Fibroblast of the conjunctiva (primary cell): Measurements from ENCODE around the gene MAP7.
A peak's percentile ranks its signal among the peaks of the same experiment; 100 is the strongest.
"Not testable (repeated sequence)": the region's sequence is repeated elsewhere in the genome, so short reads cannot be mapped to it uniquely, and the experiment has no call there.

Experiments used
- DNase-seq: peaks from one replicate; pipeline ENCODE4 v3.0.0-alpha.2; 2010; ENCODE audit warnings: low read depth

The MAP7 gene

DNA sequence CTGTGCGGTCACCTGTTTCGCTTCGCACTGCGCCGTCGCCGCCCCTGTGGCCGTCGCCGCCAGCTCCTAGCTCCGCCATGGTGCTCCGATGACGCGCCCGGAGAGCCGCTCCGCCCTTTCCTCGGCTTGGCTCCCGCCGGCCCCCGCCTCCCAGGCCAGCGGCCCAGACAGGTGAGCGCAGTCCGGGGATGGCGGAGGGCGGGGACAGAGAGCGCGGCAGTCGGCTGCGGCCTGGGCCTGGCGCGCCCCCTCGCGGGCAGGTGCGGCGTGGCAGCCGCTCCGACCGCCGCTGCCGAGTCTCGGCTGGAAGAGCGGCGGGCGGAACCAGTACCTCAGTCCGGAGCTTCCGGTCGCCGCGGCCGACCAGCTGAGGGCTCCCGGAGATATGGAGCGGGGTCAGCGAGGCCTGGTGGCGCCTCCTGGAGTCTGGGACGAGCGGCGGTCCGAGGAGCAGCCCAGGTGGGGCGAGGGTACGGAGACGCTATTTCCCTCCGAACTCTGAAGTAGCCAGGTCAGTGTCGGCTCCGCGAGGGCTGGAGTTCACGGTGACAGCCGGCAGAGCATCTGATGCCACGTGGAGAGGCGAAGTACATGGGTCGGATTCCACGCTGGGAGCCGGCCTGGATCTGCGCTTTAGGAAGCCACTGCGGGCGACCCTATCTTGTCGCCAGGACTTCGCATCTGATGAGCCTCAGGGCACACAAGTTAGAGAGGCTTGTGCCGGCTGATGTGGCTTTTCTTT lies at the start of gene MAP7:
MAP7 (minus strand) TSS at position 93 of the 742 bp plus-strand sequence; CDS start at position 79, 14 bp downstream.
- no peak for DNase-seq

DNA sequence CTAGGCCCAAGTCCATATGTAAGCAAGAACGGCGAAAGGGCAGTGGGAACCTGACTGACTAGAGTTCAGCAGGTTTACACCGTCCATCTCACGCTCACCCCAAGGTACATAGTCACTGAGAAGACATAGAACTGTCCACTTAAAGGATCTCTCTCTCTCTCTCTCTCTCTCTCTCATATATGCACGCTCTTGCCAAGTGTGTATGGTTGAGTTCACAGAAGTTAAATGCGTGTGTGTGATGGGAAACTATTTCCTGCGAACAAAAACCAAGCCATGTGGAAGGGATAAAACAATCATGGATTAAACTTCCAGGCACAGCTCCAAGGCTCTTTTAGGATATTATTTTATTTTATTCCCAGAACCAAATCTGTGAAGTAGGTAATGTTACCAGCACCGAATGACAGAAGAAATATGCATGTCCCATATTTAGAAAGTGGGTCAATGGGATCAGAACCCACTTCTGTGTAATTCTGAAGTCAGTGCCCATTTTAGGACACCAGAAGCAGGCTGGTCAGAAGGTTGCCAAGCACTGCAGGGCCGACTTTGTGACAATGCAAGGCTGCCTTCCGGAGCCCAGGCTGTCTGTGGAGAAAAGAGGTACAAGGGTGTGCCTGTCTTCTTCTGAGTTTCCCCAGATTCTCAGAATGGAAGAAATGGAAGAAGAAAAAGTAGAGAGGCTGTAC lies 49.2 kb upstream of the MAP7 start:
- DNase-seq, result no peak

DNA sequence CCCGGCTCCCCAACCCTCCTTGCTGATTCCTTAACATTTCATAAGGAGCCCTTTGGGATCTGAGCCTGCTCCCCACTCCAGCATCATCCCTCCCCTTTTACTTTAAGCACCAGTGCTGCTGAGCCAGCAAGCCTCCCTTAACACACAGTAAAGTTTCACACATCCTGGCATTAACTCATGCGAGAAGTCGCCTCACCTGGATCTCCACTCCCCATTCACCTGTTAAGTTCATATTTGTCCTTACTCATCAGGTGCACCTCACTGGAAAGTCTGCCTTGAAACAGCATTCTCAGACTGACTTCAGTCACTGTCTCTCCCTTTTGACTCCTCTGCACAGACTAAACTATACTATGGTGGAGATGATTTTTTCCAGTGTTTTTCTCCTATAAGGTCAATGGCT lies 47.8 kb upstream of the MAP7 start:
- no peak for DNase-seq

DNA sequence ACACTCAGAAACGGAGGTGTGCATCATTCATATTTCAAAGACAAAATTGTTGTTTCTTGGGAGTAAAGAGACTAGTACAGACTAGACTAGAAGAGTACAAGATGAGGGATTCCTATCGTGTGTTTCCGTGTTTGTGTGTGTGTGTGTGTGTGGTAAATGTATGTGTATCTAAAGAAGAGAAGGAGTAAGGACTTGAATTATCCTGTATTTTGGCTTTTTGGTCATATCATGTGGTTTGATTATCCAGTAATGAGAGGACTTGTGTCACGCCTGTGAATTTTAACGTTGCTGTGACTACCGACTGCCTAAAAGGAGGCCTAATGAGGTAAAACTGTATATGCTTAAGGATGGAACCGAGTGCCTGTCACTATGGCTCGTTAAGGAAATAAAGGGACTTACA lies 44.4 kb upstream of the MAP7 start:
- DNase-seq, result no peak

DNA sequence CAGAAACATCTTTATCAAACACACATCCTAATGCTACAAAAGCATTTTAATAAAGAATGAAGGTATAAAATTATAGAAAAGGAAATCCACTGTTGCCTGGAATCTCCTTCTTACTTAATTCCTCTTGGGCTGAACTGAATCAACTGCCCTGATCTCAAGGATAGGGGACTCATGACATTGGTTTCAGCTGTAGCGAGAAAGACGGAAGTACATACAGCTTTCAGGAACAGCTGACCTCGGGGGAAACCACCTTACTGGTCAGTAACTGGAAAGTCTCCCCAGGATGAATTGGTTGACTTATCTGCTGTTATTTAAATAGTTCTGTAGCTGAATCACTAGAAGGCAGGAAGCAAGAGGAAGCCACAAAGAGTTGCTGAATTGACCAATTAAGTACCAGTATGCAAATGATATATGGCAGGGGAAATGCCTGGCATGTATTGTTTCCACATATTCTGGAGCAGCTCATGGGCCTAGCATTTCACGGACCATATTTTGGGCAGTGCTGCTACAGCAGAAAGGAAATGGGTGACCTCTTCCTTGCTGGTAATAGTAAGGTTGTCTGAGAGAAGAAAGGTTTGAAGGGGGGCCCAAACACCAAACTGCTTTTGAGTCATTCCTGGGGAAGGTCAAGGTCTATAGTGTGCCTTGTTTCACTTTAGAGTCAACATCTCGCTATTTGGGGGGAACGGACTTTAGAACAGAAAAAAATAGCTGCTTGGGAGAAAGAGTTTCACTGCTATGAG lies 43.7 kb upstream of the MAP7 start:
- DNase-seq, result peak; percentile 80

DNA sequence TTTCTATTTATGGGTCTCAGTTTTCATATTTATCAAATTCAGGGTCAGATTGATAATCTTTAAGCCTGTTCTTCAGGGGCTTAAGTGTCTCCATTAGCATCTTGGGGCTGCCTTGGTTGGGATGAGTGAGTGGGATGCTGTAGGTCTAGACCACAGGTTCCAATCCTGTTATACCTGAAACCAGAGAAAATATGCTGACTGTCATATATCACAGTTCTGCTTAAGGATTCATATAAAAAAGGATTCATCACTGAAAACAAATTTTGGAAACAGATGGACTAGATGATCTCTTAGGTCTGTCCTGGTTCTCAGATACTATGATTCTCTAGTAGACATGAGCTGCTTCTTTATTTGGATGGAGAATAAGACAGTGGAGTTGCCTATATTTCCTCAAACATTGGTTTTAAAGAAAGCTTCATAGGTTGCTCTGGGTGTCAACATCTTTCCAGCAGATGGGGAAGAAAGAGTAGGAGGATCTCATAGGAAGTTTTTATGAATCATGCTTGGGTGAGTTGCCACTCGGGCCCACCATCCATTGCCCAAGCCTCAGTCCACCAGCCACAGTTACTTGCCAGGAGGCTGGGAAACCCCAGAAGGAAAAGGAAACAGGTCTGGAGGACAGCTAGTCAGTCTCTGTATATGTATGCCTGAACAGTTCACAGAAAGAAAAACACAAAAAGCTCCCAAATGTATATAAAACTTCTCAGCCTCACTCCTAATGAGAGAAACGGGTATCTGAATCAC lies 42.9 kb upstream of the MAP7 start:
- DNase-seq, result no peak

DNA sequence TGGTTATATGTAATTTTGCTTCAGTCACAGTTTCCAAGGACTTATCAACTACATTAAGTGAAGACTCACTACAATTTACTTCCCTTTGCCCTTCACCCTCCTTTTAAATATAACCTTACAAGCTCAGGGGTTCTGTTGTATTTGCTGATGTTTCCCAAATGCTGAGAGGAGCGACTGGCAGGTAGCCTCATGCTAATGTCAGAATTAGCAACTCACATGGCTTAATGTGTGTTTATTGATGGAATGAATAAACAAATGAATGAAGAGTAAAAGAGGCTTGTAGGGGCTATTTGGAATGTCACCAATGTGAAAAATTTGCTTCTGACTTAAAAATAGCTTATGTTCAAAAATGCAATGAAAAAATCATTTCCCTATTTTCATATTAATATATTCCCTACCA lies 41.4 kb upstream of the MAP7 start:
- DNase-seq, result no peak

DNA sequence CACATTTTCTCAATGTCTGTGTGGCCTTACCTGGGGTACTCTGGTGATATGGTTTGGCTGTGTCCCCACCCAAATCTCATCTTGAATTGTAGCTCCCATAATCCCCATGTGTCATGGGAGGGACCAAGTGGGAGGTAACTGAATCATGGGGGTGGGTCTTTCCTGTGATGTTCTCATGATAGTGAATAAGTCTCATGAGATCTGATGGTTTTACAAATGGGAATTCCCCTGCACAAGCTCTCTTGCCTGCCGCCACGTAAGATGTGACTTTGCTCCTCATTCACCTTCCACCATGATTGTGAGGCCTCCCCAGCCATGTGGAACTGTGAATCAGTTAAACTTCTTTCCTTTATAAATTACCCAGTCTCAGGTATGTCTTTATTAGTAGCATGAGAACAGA lies 40.6 kb upstream of the MAP7 start:
- not testable (repeated sequence) for DNase-seq

DNA sequence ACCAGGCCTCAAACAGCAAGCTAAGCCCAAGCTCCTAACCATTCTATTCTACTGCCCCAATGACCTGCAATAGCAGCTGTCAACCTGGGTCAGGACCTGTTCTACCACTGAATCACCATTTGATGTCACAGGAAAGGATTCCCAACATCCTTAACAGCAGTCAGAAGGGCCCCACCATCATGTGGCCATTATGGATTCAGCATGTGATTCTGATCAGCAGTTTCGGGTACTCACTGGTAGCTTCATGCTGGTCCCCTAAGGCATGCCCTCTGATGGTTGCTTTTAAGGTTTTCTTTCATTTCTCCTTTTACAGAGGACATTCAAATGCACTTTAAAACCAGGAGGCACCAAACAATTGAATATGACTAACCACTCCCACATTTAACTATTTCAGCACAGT lies 37.3 kb upstream of the MAP7 start:
- DNase-seq, result no peak

DNA sequence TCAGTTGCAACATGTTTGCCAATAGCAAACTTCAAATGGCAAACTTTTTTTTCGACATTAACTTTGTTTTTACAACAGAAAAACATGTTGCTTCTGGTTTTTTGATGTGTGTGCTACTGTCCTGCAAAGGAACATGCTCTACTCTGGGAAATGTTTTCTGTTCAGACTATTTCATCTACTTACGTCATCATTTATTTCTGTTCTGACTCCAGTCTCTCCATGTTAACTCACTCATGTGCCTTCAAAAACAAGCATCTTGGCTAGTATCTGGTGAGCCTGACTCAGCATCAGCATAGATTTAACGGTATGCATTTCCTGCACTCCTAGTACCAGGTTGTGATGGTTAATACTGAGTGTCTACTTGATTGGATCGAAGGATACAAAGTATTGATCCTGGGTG lies 36.1 kb upstream of the MAP7 start:
- DNase-seq, result peak; percentile 87

DNA sequence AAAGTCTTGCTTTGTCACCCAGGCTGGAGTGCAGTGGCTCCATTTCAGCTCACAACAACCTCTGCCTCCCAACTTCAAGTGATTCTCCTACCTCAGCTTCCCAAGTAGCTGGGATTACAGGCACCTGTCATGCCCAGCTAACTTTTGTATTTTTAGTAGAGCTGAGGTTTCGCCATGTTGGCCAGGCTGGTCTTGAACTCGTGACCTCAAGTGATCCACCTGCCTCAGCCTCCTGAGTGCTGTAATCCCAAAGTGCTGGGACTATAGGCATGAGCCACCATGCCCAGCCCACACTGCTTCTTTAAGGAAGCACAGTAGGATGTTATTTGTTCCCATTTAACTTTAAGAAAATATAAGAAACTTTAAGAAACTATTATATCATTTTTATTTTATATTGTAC lies 35.3 kb upstream of the MAP7 start:
- not testable (repeated sequence) for DNase-seq

DNA sequence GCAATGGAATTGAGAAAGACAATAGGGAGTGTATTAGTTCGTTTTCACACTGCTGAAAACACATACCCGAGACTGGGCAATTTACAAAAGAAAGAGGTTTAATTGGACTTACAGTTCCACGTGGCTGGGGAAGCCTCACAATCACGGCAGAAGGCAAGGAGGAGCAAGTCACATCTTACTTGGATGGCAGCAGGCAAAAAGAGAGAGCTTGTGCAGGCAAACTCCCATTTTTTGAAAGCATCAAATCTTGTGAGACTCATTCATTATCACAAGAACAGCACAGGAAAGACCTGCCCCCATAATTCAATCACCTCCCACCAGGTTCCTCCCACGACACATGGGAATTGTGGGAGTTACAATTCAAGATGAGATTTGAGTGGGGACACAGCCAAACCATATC lies 34.1 kb upstream of the MAP7 start:
- DNase-seq, result not testable (repeated sequence)

DNA sequence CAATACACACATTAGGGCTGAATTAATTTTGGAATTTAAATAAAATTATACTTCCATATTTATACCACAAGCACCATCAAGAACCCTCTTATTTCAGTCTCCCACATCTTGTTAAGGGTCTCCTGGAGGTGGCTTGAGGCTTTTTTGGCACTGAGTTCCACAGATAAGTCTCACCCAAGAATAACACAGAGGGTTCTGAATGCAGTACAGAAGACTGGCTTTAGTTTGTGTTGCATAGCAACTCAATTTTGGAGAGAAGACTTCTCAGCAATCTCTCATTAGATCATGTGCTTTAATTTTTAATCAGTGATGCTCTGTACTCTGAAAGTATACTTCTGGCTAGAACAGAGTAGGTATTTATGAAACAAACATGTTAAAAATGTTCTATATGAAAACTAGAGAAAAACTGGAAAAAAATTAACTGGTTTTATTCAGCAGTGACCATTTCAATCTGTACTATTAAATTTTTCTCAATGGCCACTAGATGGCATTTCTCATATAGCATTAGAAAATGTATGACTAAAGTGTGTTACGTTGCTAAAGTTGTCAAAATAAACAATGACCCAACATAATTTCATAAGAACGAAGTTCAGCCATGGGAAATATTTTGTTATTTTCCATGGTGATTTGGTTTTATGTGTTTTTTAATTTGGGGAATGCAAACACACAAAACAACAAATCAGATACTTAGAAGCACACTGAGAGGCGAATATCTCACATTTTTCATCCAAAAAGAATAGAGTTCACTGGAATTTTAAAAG lies 32.7 kb upstream of the MAP7 start:
- peak; percentile 84 for DNase-seq

DNA sequence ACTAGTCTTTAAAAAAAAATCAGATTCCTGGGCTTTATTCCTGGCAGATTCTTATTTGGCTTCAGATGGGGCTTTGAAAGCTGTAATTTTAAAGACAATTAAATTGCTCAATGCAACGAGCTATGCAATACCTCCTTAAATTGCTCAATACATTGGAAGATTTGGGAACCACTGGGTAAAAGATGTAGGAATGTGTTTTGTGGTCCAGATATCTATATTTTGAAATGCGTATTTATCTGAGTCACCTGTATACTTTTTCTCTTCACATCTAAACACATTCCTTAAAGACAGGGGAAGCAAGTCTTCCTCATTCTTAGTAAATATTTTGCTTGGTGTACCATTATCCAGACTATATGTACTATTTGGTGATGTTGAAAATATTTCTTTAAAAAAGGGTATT lies 29.6 kb upstream of the MAP7 start:
- no peak for DNase-seq

DNA sequence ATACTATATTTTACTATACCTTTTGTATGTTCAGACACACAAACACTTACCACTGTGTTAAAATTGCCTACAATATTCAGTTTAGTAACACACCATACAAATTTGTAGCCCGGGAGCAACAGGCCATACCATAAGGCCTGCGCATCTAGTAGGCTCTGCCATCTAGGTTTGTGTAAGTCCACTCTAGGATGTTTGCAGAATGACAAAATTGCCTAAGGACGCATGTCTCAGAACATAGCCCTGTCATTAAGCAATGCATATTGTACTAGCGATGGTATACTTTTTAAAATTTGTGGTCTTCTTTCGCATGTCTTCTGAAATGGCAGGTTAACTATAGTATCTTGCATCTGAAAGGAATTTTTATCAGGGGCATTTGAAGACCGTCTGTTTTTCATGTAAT lies 26.6 kb upstream of the MAP7 start:
- no peak for DNase-seq

DNA sequence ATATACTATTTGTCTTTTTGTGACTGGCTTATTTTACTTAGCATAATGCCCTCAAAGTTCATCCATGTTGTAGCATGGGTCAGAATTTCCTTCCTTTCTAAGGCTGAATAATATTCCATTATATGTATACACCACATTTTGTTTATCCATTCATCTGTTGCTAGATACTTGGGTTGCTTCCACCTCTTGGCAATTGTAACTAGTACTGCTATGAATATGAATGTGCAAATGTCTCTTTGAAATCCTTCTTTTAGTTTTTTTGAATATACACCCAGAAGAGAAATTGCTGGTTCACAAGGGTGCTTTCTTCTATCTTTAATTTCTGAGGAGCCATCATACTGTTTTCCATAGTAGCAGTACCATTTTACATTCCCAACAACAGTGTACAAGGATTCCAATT lies 21.3 kb upstream of the MAP7 start:
- DNase-seq, result no peak

DNA sequence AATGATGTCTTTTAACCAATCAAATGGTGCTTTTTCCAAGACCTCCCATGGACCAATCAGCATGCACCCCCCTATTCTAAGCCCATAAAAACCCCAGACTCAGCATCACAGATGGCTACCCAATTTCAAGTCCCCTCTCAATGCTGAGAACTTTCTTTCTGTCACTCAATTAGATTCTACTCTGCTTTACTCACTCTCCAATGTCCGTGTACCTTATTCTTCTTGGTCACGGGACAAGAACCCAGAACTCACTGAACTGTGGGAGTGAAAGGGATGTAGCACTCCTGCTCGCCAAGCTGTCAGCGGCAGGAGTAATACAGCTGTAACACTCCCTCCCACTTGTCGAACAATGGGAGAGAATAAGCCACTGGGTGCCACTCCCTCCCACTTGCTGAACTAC lies 20.8 kb upstream of the MAP7 start:
- no peak for DNase-seq

DNA sequence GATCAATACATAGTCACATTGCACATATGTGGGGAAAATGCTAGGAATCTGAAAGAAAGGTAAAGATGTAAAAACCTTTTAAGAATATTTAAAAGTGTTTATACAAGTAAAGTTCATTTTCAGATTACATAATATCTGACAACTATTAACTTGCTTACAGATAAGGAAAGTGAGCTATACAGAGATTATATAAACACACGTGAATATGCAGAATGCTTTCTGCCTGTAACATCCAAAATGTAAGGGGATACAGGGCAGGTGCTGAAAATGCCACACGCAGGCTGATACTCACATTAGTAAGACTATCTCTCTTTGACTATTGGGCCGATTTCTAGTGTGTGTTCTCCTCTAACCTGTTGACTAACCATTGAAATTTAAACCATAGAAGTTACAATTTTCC lies 17.9 kb upstream of the MAP7 start:
- DNase-seq, result no peak

DNA sequence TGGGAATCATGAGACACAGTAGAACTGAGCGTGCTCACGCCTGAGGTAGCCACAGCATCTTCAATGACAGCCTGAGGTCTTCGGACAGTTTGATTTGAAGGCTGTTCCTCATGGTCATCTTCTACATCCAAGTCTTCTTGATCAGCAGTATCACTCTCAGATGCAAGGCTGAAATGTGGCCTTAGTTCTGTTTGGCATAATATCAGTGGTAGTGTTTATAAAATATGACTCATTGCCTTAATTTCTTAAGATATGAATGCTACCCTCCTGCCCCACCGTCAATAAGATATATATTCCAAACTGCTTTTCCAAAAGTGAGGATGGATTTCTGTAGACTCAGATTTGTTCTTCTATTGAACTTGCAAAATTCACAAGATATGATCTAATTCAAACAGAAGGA lies 17.5 kb upstream of the MAP7 start:
- no peak for DNase-seq

DNA sequence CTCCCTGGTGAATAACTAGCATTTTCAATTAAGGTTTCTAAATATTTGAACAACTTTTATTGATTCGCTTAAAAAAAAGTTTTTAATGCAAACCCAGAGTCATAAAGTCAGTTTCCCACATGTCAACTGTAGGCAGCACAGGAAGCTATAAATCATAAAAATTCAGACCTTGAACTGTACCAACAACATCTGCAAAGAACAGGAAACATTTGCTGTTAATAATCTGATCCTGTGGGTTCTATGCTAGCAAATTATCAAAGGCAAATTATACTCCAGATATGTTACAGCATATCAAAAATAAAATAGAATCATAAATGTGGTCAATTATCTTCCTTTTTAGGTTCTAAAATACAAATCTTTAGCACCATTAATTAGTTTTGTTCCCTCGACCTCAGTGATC lies 16.6 kb upstream of the MAP7 start:
- no peak for DNase-seq

DNA sequence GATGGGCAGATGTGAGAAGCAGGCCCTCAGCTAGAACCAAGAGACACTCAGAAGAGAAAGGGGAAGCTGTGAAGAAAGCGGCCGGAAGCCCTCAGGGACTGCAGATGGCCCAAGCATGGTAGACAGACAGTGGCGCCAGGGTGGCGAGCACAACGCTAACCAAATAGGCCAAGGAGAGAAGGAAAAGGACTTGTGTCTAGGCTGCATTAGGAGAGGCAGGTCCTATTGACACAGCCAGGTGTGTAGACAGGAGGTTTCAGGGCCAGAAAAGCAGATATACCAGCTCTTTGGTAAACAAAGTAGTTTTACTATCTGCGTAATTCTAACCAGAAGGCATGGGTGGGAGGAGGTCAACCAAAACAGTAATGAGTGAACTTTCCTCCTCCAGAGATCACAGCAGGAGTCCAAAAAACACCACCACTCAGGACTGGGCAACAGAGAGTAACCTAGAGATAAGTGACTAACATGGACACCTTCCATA lies 15.8 kb upstream of the MAP7 start:
- DNase-seq, result no peak

DNA sequence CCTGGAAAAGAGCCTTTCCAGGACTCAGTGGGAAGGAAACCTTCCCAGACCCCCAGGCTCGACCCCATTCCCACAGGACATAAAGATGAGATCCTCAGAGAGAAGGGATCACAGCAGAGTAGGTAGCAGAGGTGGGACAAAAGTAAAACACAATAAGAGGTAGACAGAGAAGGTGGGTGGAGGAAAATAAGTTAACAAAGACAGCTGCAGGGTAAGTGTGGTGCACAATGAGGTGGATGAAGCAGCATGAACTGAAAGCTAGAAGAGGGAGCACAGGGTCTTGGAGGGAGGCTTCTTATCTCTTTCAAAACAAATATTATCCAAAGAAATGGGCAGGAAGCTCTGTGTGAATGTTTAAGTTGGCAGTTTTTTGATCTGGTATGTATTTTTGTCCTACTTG lies 14.0 kb upstream of the MAP7 start:
- DNase-seq, result no peak
